HCT116 (cell line): ENCODE results near the gene G6PC3. TPM values are rescaled to one million over a fixed set of nuclear protein-coding genes. Genes with fewer than 3 reads are reported as not detected.

Experiments used
- ATAC-seq: fragments of 200-7000 bp; cut with Tn5 transposase; 2 replicates; pipeline ENCODE4 v1.9.1; 2020; ENCODE audit warnings: mild to moderate bottlenecking, moderate library complexity
- BruUV-seq: library from RNA; stranded (reverse); fragments of 400-500 nt; replicated peaks from 2 replicates; lab custom pipeline; 2021; lab: Mats Ljungman, UMichigan
- CTCF ChIA-PET: fragments of 300-600 bp; sonication (Branson Sonifier 250); formaldehyde crosslinking; loops from one replicate; lab custom pipeline; 2021; ENCODE audit warnings: antibody characterized with exemption; lab: Charles Lee
- POLR2A ChIA-PET: fragments of 300-600, 350-600 bp; sonication (Branson Sonifier 250); formaldehyde crosslinking; loops from one replicate; lab custom pipeline; 2021; ENCODE audit warnings: antibody characterized with exemption; lab: Charles Lee
- RAD21 ChIA-PET, 2 experiments: fragments of 300-600 bp; sonication (Branson Sonifier 250); formaldehyde crosslinking; loops; one replicate each; lab custom pipeline; 2023; ENCODE audit warnings: low total read pairs in 2 of 2; ENCODE audit not compliant: uncharacterized antibody in 2 of 2, unreplicated experiment in 2 of 2, low non-redundant PET in 1 of 2; lab: Charles Lee
- DNase-seq: peaks from one replicate; pipeline ENCODE4 v3.0.0-alpha.2; 2010; ENCODE audit warnings: low read depth, low spot score
- H2AFZ ChIP-seq: fragments of 200-600 bp; shearing (Covaris generic), sonication (generic); 2 replicates; pipeline ENCODE4 v1.6.1; 2017; ENCODE audit warnings: low read depth, mixed run types, mixed read lengths, antibody characterized with exemption, low read length; ENCODE audit not compliant: poor library complexity, severe bottlenecking
- H3K27ac ChIP-seq: 2 replicates; pipeline ENCODE4 v1.5.1; 2012; ENCODE audit warnings: low read depth, low read length
- H3K27me3 ChIP-seq: fragments of 200-600 bp; sonication (generic); 2 replicates; pipeline ENCODE4 v1.6.1; 2016; ENCODE audit warnings: mixed run types, low read length, mixed read lengths; ENCODE audit not compliant: insufficient read depth
- H3K36me3 ChIP-seq, 2 experiments: fragments of 200-500 bp in 1 of 2; fragments of 200-600 bp in 1 of 2; sonication (Bioruptor generic) in 1 of 2; sonication (generic) in 1 of 2; 2 replicates each; pipeline versions ENCODE4 v1.5.1 to v1.6.1; 2014 to 2016; ENCODE audit warnings: low read length in 2 of 2, inconsistent platforms in 1 of 2, mixed read lengths in 1 of 2, mixed run types in 1 of 2; ENCODE audit not compliant: insufficient read depth in 2 of 2, control insufficient read depth in 1 of 2
- H3K4me1 ChIP-seq, 2 experiments: fragments of 200-600 bp in 1 of 2; sonication (generic) in 1 of 2; 2 replicates each; pipeline versions ENCODE4 v1.5.1 to v1.6.1; 2012 to 2017; ENCODE audit warnings: low read length in 2 of 2, inconsistent platforms in 1 of 2, mild to moderate bottlenecking in 1 of 2, mixed read lengths in 1 of 2, mixed run types in 1 of 2, moderate library complexity in 1 of 2; ENCODE audit not compliant: insufficient read depth in 2 of 2, control insufficient read depth in 1 of 2
- H3K4me2 ChIP-seq: fragments of 200-600 bp; sonication (generic); 2 replicates; pipeline ENCODE4 v1.6.1; 2017; ENCODE audit warnings: mixed run types, low read length, mixed read lengths
- H3K4me3 ChIP-seq, 2 experiments: fragments of 200-600 bp in 1 of 2; sonication (generic) in 1 of 2; replicated peaks in 1 of 2; 2 replicates each; pipeline ENCODE4 v1.5.1; 2011 to 2016; ENCODE audit warnings: low read length in 2 of 2, control low read depth in 1 of 2, low read depth in 1 of 2, mild to moderate bottlenecking in 1 of 2, mixed read lengths in 1 of 2, mixed run types in 1 of 2
- H3K79me2 ChIP-seq: fragments of 200-600 bp; sonication (generic); 2 replicates; pipeline ENCODE4 v1.6.1; 2017; ENCODE audit warnings: mild to moderate bottlenecking, mixed run types, low read length, moderate library complexity, mixed read lengths; ENCODE audit not compliant: insufficient read depth
- H3K9ac ChIP-seq: fragments of 200-600 bp; sonication (generic); 2 replicates; pipeline ENCODE4 v1.6.1; 2016; ENCODE audit warnings: low read length, mixed read lengths
- H3K9me2 ChIP-seq: fragments of 200-600 bp; sonication (generic), shearing (Covaris generic); 2 replicates; pipeline ENCODE4 v1.6.1; 2017; ENCODE audit warnings: mixed run types, mild to moderate bottlenecking, moderate library complexity; ENCODE audit not compliant: insufficient read depth
- H3K9me3 ChIP-seq, 2 experiments: fragments of 200-500 bp in 1 of 2; fragments of 200-600 bp in 1 of 2; sonication (Bioruptor generic) in 1 of 2; sonication (generic) in 1 of 2; 2 replicates each; pipeline ENCODE4 v1.6.1; 2014 to 2017; ENCODE audit warnings: low read length in 2 of 2, mixed read lengths in 2 of 2, inconsistent platforms in 1 of 2, low read depth in 1 of 2, mild to moderate bottlenecking in 1 of 2, mixed run types in 1 of 2, moderate library complexity in 1 of 2; ENCODE audit not compliant: control insufficient read depth in 1 of 2, insufficient read depth in 1 of 2
- H4K20me1 ChIP-seq: fragments of 200-600 bp; sonication (generic), shearing (Covaris generic); 2 replicates; pipeline ENCODE4 v1.6.1; 2017; ENCODE audit warnings: mixed run types, mild to moderate bottlenecking, moderate library complexity; ENCODE audit not compliant: insufficient read depth
- CBX3 ChIP-seq: IDR thresholded peaks from 2 replicates; pipeline ENCODE4 v1.6.1; 2012; ENCODE audit warnings: low read depth
- EGR1 ChIP-seq: IDR thresholded peaks from 2 replicates; pipeline ENCODE4 v1.6.1; 2012; ENCODE audit warnings: low read depth
- ELF1 ChIP-seq: IDR thresholded peaks from 2 replicates; pipeline ENCODE4 v1.6.1; 2012; ENCODE audit warnings: low read depth, borderline replicate concordance
- FOSL1 ChIP-seq: IDR thresholded peaks from 2 replicates; pipeline ENCODE4 v1.6.1; 2012; ENCODE audit warnings: low read depth
- JUND ChIP-seq: IDR thresholded peaks from 2 replicates; pipeline ENCODE4 v1.6.1; 2012
- SP1 ChIP-seq: IDR thresholded peaks from 2 replicates; pipeline ENCODE4 v1.6.1; 2012; ENCODE audit warnings: low read depth
- intact Hi-C: fragments of 100-400 bp; cut with micrococcal nuclease; formaldehyde crosslinking; loops from 2 replicates; pipeline ENCODE4 v1.10.0; 2022
- total RNA-seq: library from RNA; stranded (reverse); gene quantifications from one replicate; pipeline ENCODE4 v1.2.1, GENCODE V29; 2021; ENCODE audit not compliant: unreplicated experiment
- TF ChIP-seq, protein P1 (sequence below): IDR thresholded peaks from 2 replicates; pipeline ENCODE4 v1.6.1; 2012

Gene G6PC3
- total RNA-seq, 1 experiment from 2014 or later: 50.6 TPM

DNA sequence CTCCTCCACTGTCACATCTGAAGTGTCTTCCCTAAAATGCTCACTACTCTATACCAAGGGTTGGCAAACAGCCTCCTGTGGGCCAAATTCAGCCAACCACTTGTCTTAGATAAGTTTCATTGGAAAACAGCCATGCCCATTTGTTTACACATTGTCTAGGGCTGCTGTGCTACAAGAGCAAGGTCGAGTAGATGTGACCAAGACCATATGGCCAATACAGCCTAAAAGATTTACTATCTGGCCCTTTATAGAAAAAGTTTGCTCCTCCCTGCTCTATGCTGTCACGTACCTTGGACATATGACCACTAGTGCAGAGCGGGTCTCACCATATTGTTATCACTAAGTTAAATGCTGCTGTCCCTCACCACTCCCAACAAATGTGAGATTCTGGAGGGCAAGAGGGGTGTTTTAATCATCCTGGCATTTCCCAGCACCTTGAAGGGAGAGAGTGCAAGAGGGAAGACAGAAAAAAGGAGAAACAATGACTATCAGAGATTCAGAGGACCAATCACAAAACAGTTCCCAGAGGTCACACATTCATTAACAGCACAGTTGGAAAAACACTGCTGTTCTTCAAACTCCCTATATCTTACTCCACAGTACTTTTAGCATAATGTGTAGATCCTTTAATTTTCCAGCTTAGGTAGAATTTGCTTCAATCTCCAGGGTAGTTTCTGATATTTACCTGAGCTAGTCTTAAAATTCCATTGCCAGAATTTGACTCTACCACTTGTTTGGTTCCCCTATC is 17.2 kb upstream of the G6PC3 start:
- no peak overlapping the region for H3K27ac ChIP-seq
- H4K20me1 ChIP-seq: peaks cover 7% of the 10 kb centered on the region; the same call in 1 of the 2 replicates
- RAD21 ChIA-PET: no interaction called here
- no peak overlapping the region for H3K4me3 ChIP-seq
- POLR2A ChIA-PET: no interaction called here
- no peak for DNase-seq
- CTCF ChIA-PET: no interaction called here
- no peak for TF ChIP-seq CBX3
- TF ChIP-seq ELF1: no peak
- no peak for TF ChIP-seq EGR1
- TF ChIP-seq FOSL1: no peak
- no peak overlapping the region for H2AFZ ChIP-seq
- BruUV-seq: TSS peak; percentile 34
- ATAC-seq: no peak
- no peaks in the 10 kb centered on the region for H3K27me3 ChIP-seq
- peaks cover 39 to 40% of the 10 kb centered on the region in 2 experiments; a peak in 3 of 4 replicates for H3K36me3 ChIP-seq
- no peaks in the 10 kb centered on the region for H3K4me1 ChIP-seq
- H3K9me2 ChIP-seq: no peaks in the 10 kb centered on the region
- H3K4me2 ChIP-seq: no peak overlapping the region
- no peaks in the 10 kb centered on the region for H3K9me3 ChIP-seq
- H3K79me2 ChIP-seq: peaks cover 96% of the 10 kb centered on the region
- intact Hi-C loops: no loop called here
- H3K9ac ChIP-seq: no peak overlapping the region

DNA sequence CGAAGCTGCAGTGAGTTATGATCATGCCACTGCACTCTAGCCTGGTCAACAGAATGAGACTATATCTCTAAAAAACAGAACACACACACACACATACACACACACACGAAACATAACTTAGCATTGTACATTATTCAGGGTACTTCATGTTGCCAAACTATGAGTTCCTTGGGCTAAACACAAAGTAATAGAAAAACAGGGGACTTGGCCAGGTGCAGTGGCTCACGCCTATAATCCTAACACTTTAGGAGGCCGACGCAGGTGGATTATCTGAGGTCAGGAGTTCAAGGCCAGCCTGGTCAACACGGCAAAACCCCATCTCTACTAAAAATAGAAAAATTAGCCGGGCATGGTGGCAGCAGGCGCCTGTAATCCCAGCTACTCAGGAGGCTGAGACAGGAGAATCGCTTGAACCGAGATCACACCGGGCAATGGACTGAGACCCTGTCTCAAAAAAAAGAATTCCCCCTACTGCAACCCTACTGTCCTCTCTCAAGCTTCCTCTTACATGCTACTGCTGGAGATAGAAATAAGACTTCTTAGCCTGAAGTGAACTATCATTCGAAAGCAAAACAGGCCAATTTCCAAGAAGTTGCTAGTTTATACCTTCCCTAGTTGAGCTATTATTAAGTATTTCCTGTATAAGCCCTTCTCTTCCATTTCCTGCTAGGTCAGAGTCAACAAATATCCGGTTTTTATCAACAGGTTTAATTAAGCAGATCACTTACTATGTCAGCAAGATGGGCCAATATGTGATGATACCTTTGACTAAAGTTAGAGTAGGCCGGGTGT is 11.2 kb upstream of the G6PC3 start:
- no TSS peak for BruUV-seq
- H3K4me1 ChIP-seq: no peaks in the 10 kb centered on the region
- no peaks in the 10 kb centered on the region for H3K27me3 ChIP-seq
- no peak overlapping the region for H2AFZ ChIP-seq
- POLR2A ChIA-PET: interaction anchor here (0.9 kb wide), 1 partner anchor 12 kb away, joined by 3 read pairs; no protein-coding TSS in a partner anchor
- H3K9me3 ChIP-seq: no peaks in the 10 kb centered on the region
- H3K9me2 ChIP-seq: no peaks in the 10 kb centered on the region
- peaks cover 44 to 54% of the 10 kb centered on the region in 2 experiments for H3K36me3 ChIP-seq
- TF ChIP-seq, protein P1, sequence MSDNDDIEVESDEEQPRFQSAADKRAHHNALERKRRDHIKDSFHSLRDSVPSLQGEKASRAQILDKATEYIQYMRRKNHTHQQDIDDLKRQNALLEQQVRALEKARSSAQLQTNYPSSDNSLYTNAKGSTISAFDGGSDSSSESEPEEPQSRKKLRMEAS: no peak
- no peak for TF ChIP-seq EGR1
- TF ChIP-seq JUND: no peak
- TF ChIP-seq SP1: no peak
- DNase-seq (no peak), ATAC-seq (no peak)
- CTCF ChIA-PET: no interaction called here
- peaks cover 97% of the 10 kb centered on the region for H3K79me2 ChIP-seq
- no peak overlapping the region for H3K4me2 ChIP-seq
- H3K27ac ChIP-seq: no peak overlapping the region
- H3K9ac ChIP-seq: no peak overlapping the region
- intact Hi-C loops: no loop called here
- RAD21 ChIA-PET: no interaction called here
- H4K20me1 ChIP-seq: peaks cover 7% of the 10 kb centered on the region; the same call in 1 of the 2 replicates
- H3K4me3 ChIP-seq: no peak overlapping the region
